HG03103 (cell line): ENCODE data around the gene MUC12.
"Not testable (repeated sequence)": the region's sequence is repeated elsewhere in the genome, so short reads cannot be mapped to it uniquely, and the experiment has no call there.

Experiments
- ATAC-seq: cut with Tn5 transposase; IDR thresholded peaks from one replicate; pipeline ENCODE4 v1.9.1; 2021; ENCODE audit warnings: low read depth; ENCODE audit not compliant: unreplicated experiment

MUC12 gene

GRCh38 chr7:100969066-100969615 lies at the start of gene MUC12:
TSS of gene MUC12 (plus strand) at chr7:100969565. CDS start at chr7:100969623, 58 bp downstream.
- no peak for ATAC-seq

- not testable (repeated sequence) for ATAC-seq
These were observed 49.5 kb upstream of the MUC12 start for GRCh38 chr7:100919779-100920437.

- ATAC-seq, result no peak
These were observed 48.3 kb upstream of the MUC12 start for GRCh38 chr7:100921039-100921438.

- ATAC-seq, result not testable (repeated sequence)
These were observed 45.7 kb upstream of the MUC12 start for GRCh38 chr7:100923616-100924015.

- no peak for ATAC-seq
These were observed 39.6 kb upstream of the MUC12 start for GRCh38 chr7:100929808-100930174.

GRCh38 chr7:100933734-100934133 lies 35.6 kb upstream of the MUC12 start:
- ATAC-seq, result no peak

- ATAC-seq, result not testable (repeated sequence)
These were observed 34.0 kb upstream of the MUC12 start for GRCh38 chr7:100935381-100935780.

GRCh38 chr7:100936167-100936566 lies 33.2 kb upstream of the MUC12 start:
- not testable (repeated sequence) for ATAC-seq

- no peak for ATAC-seq
These were observed 27.2 kb upstream of the MUC12 start for GRCh38 chr7:100942045-100942774.

GRCh38 chr7:100943693-100944092 lies 25.7 kb upstream of the MUC12 start:
- ATAC-seq, result no peak

- no peak for ATAC-seq
These were observed 25.2 kb upstream of the MUC12 start for GRCh38 chr7:100944138-100944537.

GRCh38 chr7:100946111-100946510 lies 23.3 kb upstream of the MUC12 start:
- no peak for ATAC-seq

GRCh38 chr7:100946766-100947365 lies 22.5 kb upstream of the MUC12 start:
- no peak for ATAC-seq

- ATAC-seq, result no peak
These were observed 21.6 kb upstream of the MUC12 start for GRCh38 chr7:100947792-100948191.

- ATAC-seq, result no peak
These were observed 20.0 kb upstream of the MUC12 start, which contains the start of gene MUC3A for GRCh38 chr7:100949227-100949932. TSS of gene MUC3A (plus strand) at chr7:100949534. CDS start at chr7:100949625, 91 bp downstream.

GRCh38 chr7:100949933-100950443 lies 19.4 kb upstream of the MUC12 start:
- ATAC-seq, result no peak

- ATAC-seq, result no peak
These were observed 18.2 kb upstream of the MUC12 start for GRCh38 chr7:100951172-100951571.

GRCh38 chr7:100951888-100952560 lies 17.3 kb upstream of the MUC12 start:
- ATAC-seq, result no peak

- no peak for ATAC-seq
These were observed 16.7 kb upstream of the MUC12 start for GRCh38 chr7:100952641-100953040.

- ATAC-seq, result no peak
These were observed 11.4 kb upstream of the MUC12 start for GRCh38 chr7:100957832-100958421.
